GM23338 (cell line): ENCODE results near the gene PDCD2L. TPM values are rescaled to one million over a fixed set of nuclear protein-coding genes. Genes with fewer than 3 reads are reported as not detected.

ENCODE experiments used
- ATAC-seq: fragments of 200-7000 bp; cut with Tn5 transposase; 3 replicates; pipeline ENCODE4 v1.9.1; 2020
- DNase-seq: peaks from one replicate; pipeline ENCODE4 v3.0.0-alpha.2; 2015; ENCODE audit warnings: low spot score
- H2AFZ ChIP-seq: fragments of 200-600 bp; sonication (generic); 2 replicates; pipeline ENCODE4 v1.8.0; 2016; ENCODE audit warnings: antibody characterized with exemption, mild to moderate bottlenecking, moderate library complexity
- H3F3A ChIP-seq: fragments of 200-600 bp; sonication (generic); replicated peaks from 2 replicates; pipeline ENCODE4 v1.8.0; 2017; ENCODE audit warnings: antibody characterized with exemption, mixed run types, low read depth
- H3K27ac ChIP-seq: fragments of 200-600 bp; sonication (generic); 2 replicates; pipeline ENCODE4 v1.6.1; 2016; ENCODE audit warnings: low read depth
- H3K27me3 ChIP-seq: fragments of 200-600 bp; sonication (generic); 2 replicates; pipeline ENCODE4 v1.8.0; 2016; ENCODE audit warnings: mild to moderate bottlenecking, mixed run types, moderate library complexity; ENCODE audit not compliant: insufficient read depth
- H3K36me3 ChIP-seq: fragments of 200-600 bp; sonication (generic); 2 replicates; pipeline ENCODE4 v1.8.0; 2016; ENCODE audit warnings: mild to moderate bottlenecking; ENCODE audit not compliant: insufficient read depth
- H3K4me1 ChIP-seq: fragments of 200-600 bp; sonication (generic); 2 replicates; pipeline ENCODE4 v1.8.0; 2016; ENCODE audit warnings: mild to moderate bottlenecking, moderate library complexity; ENCODE audit not compliant: insufficient read depth
- H3K4me2 ChIP-seq: fragments of 200-600 bp; sonication (generic); 2 replicates; pipeline ENCODE4 v1.7.1; 2017; ENCODE audit warnings: mixed run types
- H3K4me3 ChIP-seq: fragments of 200-600 bp; sonication (generic); 2 replicates; pipeline ENCODE4 v1.6.1; 2016; ENCODE audit warnings: mixed run types
- H3K79me2 ChIP-seq: fragments of 200-600 bp; sonication (generic); replicated peaks from 2 replicates; pipeline ENCODE4 v1.8.0; 2017; ENCODE audit warnings: mild to moderate bottlenecking; ENCODE audit not compliant: insufficient read depth
- H3K9me2 ChIP-seq: fragments of 200-600 bp; sonication (generic); 2 replicates; pipeline ENCODE4 v1.8.0; 2017; ENCODE audit not compliant: insufficient read depth
- H4K20me1 ChIP-seq: fragments of 200-600 bp; sonication (generic); replicated peaks from 2 replicates; pipeline ENCODE4 v1.8.0; 2017; ENCODE audit warnings: mild to moderate bottlenecking; ENCODE audit not compliant: insufficient read depth
- H3K27ac Mint-ChIP-seq: 2 replicates; pipeline ENCODE4 v1.8.0; 2020; ENCODE audit warnings: inconsistent platforms, mild to moderate bottlenecking, moderate library complexity, mixed read lengths
- H3K27me3 Mint-ChIP-seq: 3 replicates; pipeline ENCODE4 v1.8.0; 2022; ENCODE audit warnings: low read depth, mild to moderate bottlenecking, moderate library complexity, mixed read lengths, inconsistent platforms; ENCODE audit not compliant: insufficient read depth, poor library complexity
- H3K36me3 Mint-ChIP-seq: 3 replicates; pipeline ENCODE4 v1.8.0; 2021; ENCODE audit warnings: low read depth, mild to moderate bottlenecking, inconsistent platforms, moderate library complexity, mixed read lengths
- H3K4me1 Mint-ChIP-seq: 3 replicates; pipeline ENCODE4 v1.8.0; 2020; ENCODE audit warnings: mild to moderate bottlenecking, inconsistent platforms, mixed read lengths
- H3K4me3 Mint-ChIP-seq: 3 replicates; pipeline ENCODE4 v1.8.0; 2021; ENCODE audit warnings: moderate library complexity, mild to moderate bottlenecking, inconsistent platforms, mixed read lengths
- H3K9me3 Mint-ChIP-seq: 3 replicates; pipeline ENCODE4 v1.8.0; 2020; ENCODE audit warnings: moderate library complexity, mild to moderate bottlenecking, inconsistent platforms, mixed read lengths
- CREB1 ChIP-seq: fragments of 250-450 bp; sonication (Bioruptor Pico); IDR thresholded peaks from 2 replicates; pipeline ENCODE4 v1.5.0; 2020; ENCODE audit warnings: low read depth, mild to moderate bottlenecking, moderate library complexity
- EZH2 ChIP-seq: fragments of 200-600 bp; sonication (generic); IDR thresholded peaks from one replicate; pipeline ENCODE4 v1.8.0; 2017; ENCODE audit warnings: antibody characterized with exemption, mild to moderate bottlenecking, low read depth; ENCODE audit not compliant: unreplicated experiment
- EZH2phosphoT487 ChIP-seq: fragments of 200-600 bp; sonication (generic); IDR thresholded peaks from one replicate; pipeline ENCODE4 v1.8.1; 2018; ENCODE audit warnings: antibody characterized with exemption; ENCODE audit not compliant: unreplicated experiment
- JUNB ChIP-seq: IDR thresholded peaks from one replicate; pipeline ENCODE4 v1.6.1; 2016; ENCODE audit warnings: antibody characterized with exemption; ENCODE audit not compliant: unreplicated experiment
- NANOG ChIP-seq: IDR thresholded peaks from 2 replicates; pipeline ENCODE4 v1.6.1; 2016; ENCODE audit warnings: antibody characterized with exemption, borderline replicate concordance
- POLR2AphosphoS5 ChIP-seq: IDR thresholded peaks from 2 replicates; pipeline ENCODE4 v1.6.1; 2016; ENCODE audit warnings: antibody characterized with exemption, low read depth
- REST ChIP-seq: IDR thresholded peaks from one replicate; pipeline ENCODE4 v1.6.1; 2018; ENCODE audit warnings: antibody characterized with exemption; ENCODE audit not compliant: unreplicated experiment
- STAT1 ChIP-seq: IDR thresholded peaks from one replicate; pipeline ENCODE4 v1.6.1; 2016; ENCODE audit warnings: antibody characterized with exemption; ENCODE audit not compliant: unreplicated experiment
- ZNF114 ChIP-seq: fragments of 250-450 bp; sonication (Bioruptor Pico); IDR thresholded peaks from 2 replicates; pipeline ENCODE4 v1.5.0; 2020; ENCODE audit warnings: mild to moderate bottlenecking, moderate library complexity
- ZNF331 ChIP-seq: fragments of 250-450 bp; sonication (Bioruptor Pico); IDR thresholded peaks from 2 replicates; pipeline ENCODE4 v1.5.0; 2020; ENCODE audit warnings: low read depth, mild to moderate bottlenecking, moderate library complexity
- ZNF462 ChIP-seq: fragments of 250-450 bp; sonication (Bioruptor Pico); IDR thresholded peaks from 2 replicates; pipeline ENCODE4 v1.5.0; 2020; ENCODE audit warnings: mild to moderate bottlenecking, moderate library complexity
- polyA plus RNA-seq: library from polyadenylated mRNA; unstranded; fragments of >200 nt; fragmentation: Nextera tagmentation; extraction: Ambion mirVana; gene quantifications from 2 replicates; pipeline ENCODE4 v1.2.1, GENCODE V29; 2016
- total RNA-seq: library from RNA; depleted of rRNA; stranded (reverse); fragments of >200 nt; shearing (Covaris generic); gene quantifications from 2 replicates; pipeline ENCODE4 v1.2.3, GENCODE V29; 2014
- TF ChIP-seq, protein P1 (sequence below), 2 experiments: fragments of 200-600 bp in 1 of 2; sonication (generic) in 1 of 2; conservative IDR thresholded peaks; 2 replicates each; pipeline versions ENCODE4 v1.5.1 to v1.6.1; 2016 to 2017; ENCODE audit warnings: antibody characterized with exemption in 2 of 2, low read depth in 2 of 2, mild to moderate bottlenecking in 2 of 2, moderate library complexity in 1 of 2
- TF ChIP-seq, protein P2 (sequence below): IDR thresholded peaks from 2 replicates; pipeline ENCODE4 v1.6.1; 2016; ENCODE audit warnings: antibody characterized with exemption

The PDCD2L gene
- total and polyA plus RNA-seq, 2 experiments from 2014 or later = 61.3 to 67.2 TPM

DNA sequence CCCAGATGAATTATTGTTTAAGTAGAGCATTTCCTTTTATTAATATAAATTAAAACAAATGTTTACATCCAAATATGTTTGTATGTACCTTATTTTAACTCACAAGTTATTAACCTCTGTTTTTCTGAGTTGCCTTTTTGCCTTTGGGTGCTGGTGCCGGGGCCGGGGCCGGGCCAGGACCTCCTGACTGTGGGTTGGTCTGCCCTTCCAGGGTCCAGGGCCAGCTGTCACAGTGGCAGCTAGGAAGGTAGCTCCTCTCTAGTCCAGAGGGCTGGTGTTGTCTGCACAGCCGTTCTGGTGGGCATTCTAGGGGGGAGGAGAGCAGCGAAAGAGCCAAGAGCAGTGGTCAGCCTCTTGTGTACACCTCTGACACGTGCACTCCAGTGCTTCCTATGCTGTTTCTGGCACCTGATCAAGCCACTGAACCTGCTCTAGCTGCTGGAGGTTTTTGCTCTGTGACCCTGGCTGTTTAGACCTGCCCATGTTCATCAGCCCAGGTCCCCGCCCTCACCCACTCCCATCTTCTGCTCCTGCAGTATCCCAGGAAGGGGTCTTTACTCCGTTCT is 22.0 kb downstream of the PDCD2L start:
- peaks cover 30% of the 10 kb centered on the region for H3K79me2 ChIP-seq
- H3K9me2 ChIP-seq = no peaks in the 10 kb centered on the region
- Mint-ChIP-seq H3K27me3 (peaks cover 4% of the 10 kb centered on the region), H3K9me3 (no peaks in the 10 kb centered on the region), H3K4me3 (no peak overlapping the region), H3K4me1 (peaks cover 14% of the 10 kb centered on the region; the same call in 2 of the 3 replicates), H3K27ac (no peak overlapping the region), H3K36me3 (peaks cover 42% of the 10 kb centered on the region)
- peaks cover 18% of the 10 kb centered on the region for H3K4me1 ChIP-seq
- H3K4me2 ChIP-seq = no peak overlapping the region
- no peak overlapping the region for H3K4me3 ChIP-seq
- no peak for TF ChIP-seq REST
- TF ChIP-seq EZH2 = no peak
- no peak for TF ChIP-seq ZNF331 (CRISPR knock-in tag)
- no peak for TF ChIP-seq ZNF114 (CRISPR knock-in tag)
- TF ChIP-seq POLR2AphosphoS5 = no peak
- TF ChIP-seq NANOG = no peak
- TF ChIP-seq, protein P1, sequence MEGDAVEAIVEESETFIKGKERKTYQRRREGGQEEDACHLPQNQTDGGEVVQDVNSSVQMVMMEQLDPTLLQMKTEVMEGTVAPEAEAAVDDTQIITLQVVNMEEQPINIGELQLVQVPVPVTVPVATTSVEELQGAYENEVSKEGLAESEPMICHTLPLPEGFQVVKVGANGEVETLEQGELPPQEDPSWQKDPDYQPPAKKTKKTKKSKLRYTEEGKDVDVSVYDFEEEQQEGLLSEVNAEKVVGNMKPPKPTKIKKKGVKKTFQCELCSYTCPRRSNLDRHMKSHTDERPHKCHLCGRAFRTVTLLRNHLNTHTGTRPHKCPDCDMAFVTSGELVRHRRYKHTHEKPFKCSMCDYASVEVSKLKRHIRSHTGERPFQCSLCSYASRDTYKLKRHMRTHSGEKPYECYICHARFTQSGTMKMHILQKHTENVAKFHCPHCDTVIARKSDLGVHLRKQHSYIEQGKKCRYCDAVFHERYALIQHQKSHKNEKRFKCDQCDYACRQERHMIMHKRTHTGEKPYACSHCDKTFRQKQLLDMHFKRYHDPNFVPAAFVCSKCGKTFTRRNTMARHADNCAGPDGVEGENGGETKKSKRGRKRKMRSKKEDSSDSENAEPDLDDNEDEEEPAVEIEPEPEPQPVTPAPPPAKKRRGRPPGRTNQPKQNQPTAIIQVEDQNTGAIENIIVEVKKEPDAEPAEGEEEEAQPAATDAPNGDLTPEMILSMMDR (conservative IDR thresholded peaks at IDR 0.05; ENCODE audit: low read depth in 2 of 2) = no peak
- no peak for TF ChIP-seq JUNB
- TF ChIP-seq ZNF462 = no peak
- TF ChIP-seq, protein P2, sequence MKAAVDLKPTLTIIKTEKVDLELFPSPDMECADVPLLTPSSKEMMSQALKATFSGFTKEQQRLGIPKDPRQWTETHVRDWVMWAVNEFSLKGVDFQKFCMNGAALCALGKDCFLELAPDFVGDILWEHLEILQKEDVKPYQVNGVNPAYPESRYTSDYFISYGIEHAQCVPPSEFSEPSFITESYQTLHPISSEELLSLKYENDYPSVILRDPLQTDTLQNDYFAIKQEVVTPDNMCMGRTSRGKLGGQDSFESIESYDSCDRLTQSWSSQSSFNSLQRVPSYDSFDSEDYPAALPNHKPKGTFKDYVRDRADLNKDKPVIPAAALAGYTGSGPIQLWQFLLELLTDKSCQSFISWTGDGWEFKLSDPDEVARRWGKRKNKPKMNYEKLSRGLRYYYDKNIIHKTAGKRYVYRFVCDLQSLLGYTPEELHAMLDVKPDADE = no peak
- TF ChIP-seq EZH2phosphoT487 = no peak
- TF ChIP-seq CREB1 = no peak
- TF ChIP-seq STAT1 = no peak
- DNase-seq (no peak), ATAC-seq (no peak)
- no peak overlapping the region for H3K27ac ChIP-seq
- peaks cover 7% of the 10 kb centered on the region for H3K36me3 ChIP-seq
- no peak overlapping the region for H2AFZ ChIP-seq
- peaks cover 26% of the 10 kb centered on the region for H4K20me1 ChIP-seq
- peaks cover 12% of the 10 kb centered on the region; the same call in 1 of the 2 replicates for H3F3A ChIP-seq
- no peaks in the 10 kb centered on the region for H3K27me3 ChIP-seq
